RWPE1 (cell line): ENCODE results near the gene CCDC7.

ENCODE experiments used
- CTCF ChIA-PET: fragments of 350-600 bp; sonication (Branson Sonifier 250); formaldehyde crosslinking; extraction: SDS; loops from one replicate; lab custom pipeline; 2021; lab: Yijun Ruan, JAX
- POLR2A ChIA-PET: fragments of 400-600 bp; formaldehyde crosslinking; extraction: SDS; loops from one replicate; lab custom pipeline; 2020; ENCODE audit warnings: antibody characterized with exemption; ENCODE audit not compliant: low non-redundant PET; lab: Yijun Ruan, JAX
- DNase-seq: peaks from one replicate; pipeline ENCODE4 v3.0.0; 2012; ENCODE audit warnings: low spot score
- H3K27ac ChIP-seq: fragments of 450-650 bp; 2 replicates; pipeline ENCODE4 v1.5.1; 2017
- CTCF ChIP-seq: fragments of 450-650 bp; conservative IDR thresholded peaks from 2 replicates; pipeline ENCODE4 v1.5.1; 2017; ENCODE audit warnings: low read depth, mild to moderate bottlenecking

CCDC7 gene

GRCh38 chr10:32878646-32879045 lies 432.7 kb downstream of the CCDC7 start:
- DNase-seq, result no peak
- POLR2A ChIA-PET, result no interaction called here
- H3K27ac ChIP-seq, result no peak overlapping the region
- CTCF ChIA-PET, result no interaction called here
- TF ChIP-seq CTCF, result no peak

- POLR2A ChIA-PET, result no interaction called here
- TF ChIP-seq CTCF, result no peak
Measured at GRCh38 chr10:32882076-32882475, 436.1 kb downstream of the CCDC7 start.

GRCh38 chr10:32887481-32887880 lies 441.5 kb downstream of the CCDC7 start:
- no peak overlapping the region for H3K27ac ChIP-seq
- CTCF ChIA-PET, result interaction anchor here (0.5 to 0.6 kb wide), 2 partner anchors 159 to 343 kb away, joined by 3 to 4 read pairs; no protein-coding TSS in a partner anchor
- POLR2A ChIA-PET, result no interaction called here
- no peak for DNase-seq
- TF ChIP-seq CTCF, result no peak

More at GRCh38 chr10:32882076-32882475, 436.1 kb downstream of the CCDC7 start:
- CTCF ChIA-PET, result no interaction called here
- H3K27ac ChIP-seq, result no peak overlapping the region
- no peak for DNase-seq

- TF ChIP-seq CTCF, result no peak
- no peak overlapping the region for H3K27ac ChIP-seq
- no peak for DNase-seq
- POLR2A ChIA-PET, result no interaction called here
- CTCF ChIA-PET, result no interaction called here
Measured at GRCh38 chr10:32888161-32888927, 442.4 kb downstream of the CCDC7 start.

- POLR2A ChIA-PET, result no interaction called here
- no peak overlapping the region for H3K27ac ChIP-seq
- TF ChIP-seq CTCF, result no peak
- CTCF ChIA-PET, result interaction anchor here (0.5 kb wide), 1 partner anchor 645 kb away, joined by 3 read pairs; no protein-coding TSS in a partner anchor
- DNase-seq, result no peak
Measured at GRCh38 chr10:32889631-32890212, 443.8 kb downstream of the CCDC7 start.

GRCh38 chr10:32890444-32890843 lies 444.5 kb downstream of the CCDC7 start:
- CTCF ChIA-PET, result interaction anchor here (0.5 kb wide), 1 partner anchor 646 kb away, joined by 3 read pairs; no protein-coding TSS in a partner anchor
- POLR2A ChIA-PET, result no interaction called here
- no peak overlapping the region for H3K27ac ChIP-seq
- DNase-seq, result no peak
- TF ChIP-seq CTCF, result no peak
